ENCODE data around the gene CES3. TPM values are rescaled to one million over a fixed set of nuclear protein-coding genes. Genes with fewer than 3 reads are reported as not detected.

The CES3 gene
- total RNA-seq, 1 experiment from 2014 or later, result 3.7 TPM

- no CpG with 5 or more reads among the region's 7 CpGs for WGBS (ENCODE audit: extremely low coverage, insufficient read length, low lambda C conversion rate)
- no peak for DNase-seq
Observed at GRCh38 chr16:66952430-66953110, 8.5 kb upstream of the CES3 start.

More at GRCh38 chr16:66952430-66953110, 8.5 kb upstream of the CES3 start:
- Histone ChIP-seq H3K56ac (ENCODE audit: insufficient read length, low read depth, low read length) (no peak overlapping the region), H2BK120ac (ENCODE audit: low read depth, low read length, poor library complexity, severe bottlenecking) (no peak overlapping the region), H2BK20ac (ENCODE audit: low read depth, low read length, poor library complexity, severe bottlenecking) (no peak overlapping the region), H3K27ac (ENCODE audit: insufficient read length, low read depth, low read length) (no peak overlapping the region), H2BK5ac (ENCODE audit: insufficient read length, low read length) (no peak overlapping the region), H2BK12ac (ENCODE audit: insufficient read length, low read depth, low read length) (no peak overlapping the region), H4K20me1 (ENCODE audit: control insufficient read depth, insufficient read depth, insufficient read length) (no peaks in the 10 kb centered on the region), H3K9ac (ENCODE audit: extremely low read depth, insufficient read length, low read length) (no peak overlapping the region), H3K79me1 (ENCODE audit: insufficient read depth, low read depth, low read length, poor library complexity, severe bottlenecking) (no peaks in the 10 kb centered on the region), H2AK5ac (ENCODE audit: insufficient read length, low read length) (no peak overlapping the region), H3K23me2 (ENCODE audit: insufficient read length, low read depth, low read length, poor library complexity, severe bottlenecking) (no peaks in the 10 kb centered on the region), H2BK15ac (ENCODE audit: low read depth, low read length) (no peak overlapping the region), H2AFZ (ENCODE audit: low read length) (no peak overlapping the region), H4K8ac (replicated peaks; ENCODE audit: insufficient read length, low read depth, low read length) (no peak overlapping the region), H3K9me3 (ENCODE audit: control insufficient read depth, low read depth, low read length) (no peaks in the 10 kb centered on the region), H3K23ac (ENCODE audit: insufficient read length, low read depth, low read length) (no peak overlapping the region), H4K91ac (ENCODE audit: insufficient read length, low read depth, low read length) (no peak overlapping the region), H3K14ac (ENCODE audit: insufficient read depth, low read length) (no peak overlapping the region), H3K18ac (ENCODE audit: insufficient read length, low read depth, low read length) (no peak overlapping the region), H3K4me2 (ENCODE audit: insufficient read depth, insufficient read length, low read length) (no peak overlapping the region), H3K4me1 (ENCODE audit: insufficient read depth, low read length) (no peaks in the 10 kb centered on the region), H3T11ph (ENCODE audit: low read length) (no peak overlapping the region), H3K4ac (ENCODE audit: low read depth, low read length) (no peak overlapping the region), H3K79me2 (ENCODE audit: insufficient read depth, low read length) (no peaks in the 10 kb centered on the region), H4K5ac (ENCODE audit: insufficient read length, low read depth, low read length) (no peak overlapping the region), H3K27me3 (ENCODE audit: insufficient read depth, low read length) (peaks cover 14% of the 10 kb centered on the region; the same call in 1 of the 2 replicates)
- no peak for TF ChIP-seq CTCF (conservative IDR thresholded peaks at IDR 0.05)
- Mint-ChIP-seq H3K36me3 (ENCODE audit: insufficient read depth in 1 of 3, low read depth in 3 of 3) (peaks cover 0 to 8% (median 6%) of the 10 kb centered on the region in 3 experiments; a peak in 4 of 7 replicates), H3K4me3 (no peak overlapping the region), H3K27ac (no peak overlapping the region), H3K9me3 (peaks cover 6 to 8% of the 10 kb centered on the region in 2 experiments; a peak in 3 of 5 replicates), H3K4me1 (peaks cover 9 to 11% of the 10 kb centered on the region in 2 experiments), H3K27me3 (ENCODE audit: low read depth) (peaks cover 8% of the 10 kb centered on the region)

All from H9 (cell line).